Measurements from ENCODE around the gene RYK.

DNA sequence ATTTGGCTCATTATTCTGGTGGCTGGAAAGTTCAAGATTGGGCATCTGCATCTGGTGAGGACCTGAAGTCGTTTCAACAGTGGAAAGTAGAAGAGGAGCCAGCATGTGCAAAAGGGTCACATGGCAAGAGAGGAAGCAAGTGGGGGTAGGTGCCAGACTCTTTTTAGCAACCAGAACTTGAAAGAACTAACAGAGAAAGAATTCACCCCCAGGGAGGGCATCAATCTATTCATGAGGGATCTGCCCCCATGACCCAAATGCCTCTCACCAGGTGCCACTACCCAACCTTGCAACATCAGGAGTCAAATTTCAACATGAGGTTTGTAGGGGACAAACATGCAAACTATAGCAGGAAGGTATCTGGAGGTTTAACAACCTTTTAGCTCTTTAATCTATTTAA, 10.3 kb upstream of the RYK start:
- TF ChIP-seq, protein P1, sequence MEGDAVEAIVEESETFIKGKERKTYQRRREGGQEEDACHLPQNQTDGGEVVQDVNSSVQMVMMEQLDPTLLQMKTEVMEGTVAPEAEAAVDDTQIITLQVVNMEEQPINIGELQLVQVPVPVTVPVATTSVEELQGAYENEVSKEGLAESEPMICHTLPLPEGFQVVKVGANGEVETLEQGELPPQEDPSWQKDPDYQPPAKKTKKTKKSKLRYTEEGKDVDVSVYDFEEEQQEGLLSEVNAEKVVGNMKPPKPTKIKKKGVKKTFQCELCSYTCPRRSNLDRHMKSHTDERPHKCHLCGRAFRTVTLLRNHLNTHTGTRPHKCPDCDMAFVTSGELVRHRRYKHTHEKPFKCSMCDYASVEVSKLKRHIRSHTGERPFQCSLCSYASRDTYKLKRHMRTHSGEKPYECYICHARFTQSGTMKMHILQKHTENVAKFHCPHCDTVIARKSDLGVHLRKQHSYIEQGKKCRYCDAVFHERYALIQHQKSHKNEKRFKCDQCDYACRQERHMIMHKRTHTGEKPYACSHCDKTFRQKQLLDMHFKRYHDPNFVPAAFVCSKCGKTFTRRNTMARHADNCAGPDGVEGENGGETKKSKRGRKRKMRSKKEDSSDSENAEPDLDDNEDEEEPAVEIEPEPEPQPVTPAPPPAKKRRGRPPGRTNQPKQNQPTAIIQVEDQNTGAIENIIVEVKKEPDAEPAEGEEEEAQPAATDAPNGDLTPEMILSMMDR (conservative IDR thresholded peaks at IDR 0.05) = no peak
- TF ChIP-seq EZH2 (IDR thresholded peaks at IDR 0.05; ENCODE audit: low read depth) = no peak
